SH-SY5Y (cell line): Measurements from ENCODE around the gene RARS1.

ENCODE experiments used
- GATA2 ChIP-seq: IDR thresholded peaks from 2 replicates; pipeline ENCODE4 v1.6.1; 2011; ENCODE audit warnings: mild to moderate bottlenecking, low read depth, low read length
- GATA3 ChIP-seq: IDR thresholded peaks from 2 replicates; pipeline ENCODE4 v1.6.1; 2011; ENCODE audit warnings: low read depth, mild to moderate bottlenecking, low read length, moderate library complexity

GRCh38 chr5:168474319-168474718 lies 12.0 kb upstream of the RARS1 start:
- no peak for TF ChIP-seq GATA3
- TF ChIP-seq GATA2, result no peak
